ENCODE results near the gene PLEKHM3.

Gene PLEKHM3

GRCh38 chr2:207984765-207985480 is 40.4 kb downstream of the PLEKHM3 start:
- H2AK5ac ChIP-seq (ENCODE audit: low read length): no peak overlapping the region
- no peaks in the 10 kb centered on the region for H3K79me2 ChIP-seq (ENCODE audit: control insufficient read depth, insufficient read depth, low read length)
- H4K5ac ChIP-seq (ENCODE audit: low read length): no peak overlapping the region
- H3K4me2 ChIP-seq (ENCODE audit: low read length): no peak overlapping the region
- no peak overlapping the region for H2BK15ac ChIP-seq (replicated peaks; ENCODE audit: low read depth)
- no peak overlapping the region for H2BK120ac ChIP-seq (ENCODE audit: low read depth, low read length)
- H3K36me3 ChIP-seq (ENCODE audit: control insufficient read depth, insufficient read depth, low read length): no peaks in the 10 kb centered on the region
- no peak overlapping the region for H3K4me3 ChIP-seq (ENCODE audit: low read length)
- no peaks in the 10 kb centered on the region for H3K4me1 ChIP-seq (ENCODE audit: control insufficient read depth, low read depth, low read length)
- H3K27ac ChIP-seq (ENCODE audit: low read depth, low read length): no peak overlapping the region
- no peak overlapping the region for H3K18ac ChIP-seq (ENCODE audit: low read length)
- no peaks in the 10 kb centered on the region for H3K79me1 ChIP-seq (ENCODE audit: low read length)
- H3K27me3 ChIP-seq (ENCODE audit: insufficient read depth, low read length, poor library complexity): no peaks in the 10 kb centered on the region
- no peak overlapping the region for H3K56ac ChIP-seq (ENCODE audit: low read length)
- no peak for DNase-seq
- H3K23ac ChIP-seq (ENCODE audit: low read length): no peak overlapping the region
- H4K8ac ChIP-seq (ENCODE audit: low read depth, low read length): no peak overlapping the region
- WGBS (ENCODE audit: extremely low coverage, insufficient coverage, low lambda C conversion rate): 100% methylated on average over 1 of the region's 3 CpGs
- H3K4ac ChIP-seq (ENCODE audit: low read depth, low read length): no peak overlapping the region
- no peak overlapping the region for H2BK5ac ChIP-seq (ENCODE audit: low read length)
- H3K9ac ChIP-seq (ENCODE audit: low read length): no peak overlapping the region

DNA sequence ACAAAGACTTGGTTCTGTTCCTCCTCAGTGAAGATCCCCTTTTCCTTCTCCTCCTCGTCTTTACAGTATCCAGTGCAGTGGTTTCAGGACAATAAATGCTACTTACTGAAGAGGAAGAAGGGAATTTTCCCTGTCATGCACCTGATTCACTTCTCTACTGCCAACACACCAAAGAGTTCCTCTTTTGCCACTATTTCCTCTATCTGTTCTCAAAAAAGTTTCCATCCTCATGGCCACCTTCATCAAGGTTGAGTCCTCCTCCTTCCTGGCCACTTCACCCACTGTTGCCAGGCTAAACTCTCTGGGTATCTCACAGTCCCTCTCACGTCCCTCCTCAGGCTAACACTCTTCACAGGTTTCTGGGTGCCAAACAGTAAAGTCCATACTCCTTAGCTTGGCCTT is 41.7 kb downstream of the PLEKHM3 start:
- no peak overlapping the region for H3K9ac ChIP-seq (ENCODE audit: low read length)
- no peak overlapping the region for H2BK15ac ChIP-seq (replicated peaks; ENCODE audit: low read depth)
- no peaks in the 10 kb centered on the region for H3K27me3 ChIP-seq (ENCODE audit: insufficient read depth, low read length, poor library complexity)
- H3K4ac ChIP-seq (ENCODE audit: low read depth, low read length): no peak overlapping the region
- H4K5ac ChIP-seq (ENCODE audit: low read length): no peak overlapping the region
- no peak overlapping the region for H3K23ac ChIP-seq (ENCODE audit: low read length)
- H3K79me1 ChIP-seq (ENCODE audit: low read length): no peaks in the 10 kb centered on the region
- DNase-seq: no peak
- no peak overlapping the region for H3K27ac ChIP-seq (ENCODE audit: low read depth, low read length)
- H3K36me3 ChIP-seq (ENCODE audit: control insufficient read depth, insufficient read depth, low read length): no peaks in the 10 kb centered on the region
- no peak overlapping the region for H3K18ac ChIP-seq (ENCODE audit: low read length)
- H2AK5ac ChIP-seq (ENCODE audit: low read length): no peak overlapping the region
- no peak overlapping the region for H3K4me2 ChIP-seq (ENCODE audit: low read length)
- WGBS (ENCODE audit: extremely low coverage, insufficient coverage, low lambda C conversion rate): no CpG with 5 or more reads among the region's 2 CpGs
- H2BK5ac ChIP-seq (ENCODE audit: low read length): no peak overlapping the region
- no peak overlapping the region for H2BK120ac ChIP-seq (ENCODE audit: low read depth, low read length)
- H3K79me2 ChIP-seq (ENCODE audit: control insufficient read depth, insufficient read depth, low read length): no peaks in the 10 kb centered on the region
- H4K8ac ChIP-seq (ENCODE audit: low read depth, low read length): no peak overlapping the region
- H3K4me3 ChIP-seq (ENCODE audit: low read length): no peak overlapping the region
- H3K4me1 ChIP-seq (ENCODE audit: control insufficient read depth, low read depth, low read length): no peaks in the 10 kb centered on the region
- H3K56ac ChIP-seq (ENCODE audit: low read length): no peak overlapping the region

DNA sequence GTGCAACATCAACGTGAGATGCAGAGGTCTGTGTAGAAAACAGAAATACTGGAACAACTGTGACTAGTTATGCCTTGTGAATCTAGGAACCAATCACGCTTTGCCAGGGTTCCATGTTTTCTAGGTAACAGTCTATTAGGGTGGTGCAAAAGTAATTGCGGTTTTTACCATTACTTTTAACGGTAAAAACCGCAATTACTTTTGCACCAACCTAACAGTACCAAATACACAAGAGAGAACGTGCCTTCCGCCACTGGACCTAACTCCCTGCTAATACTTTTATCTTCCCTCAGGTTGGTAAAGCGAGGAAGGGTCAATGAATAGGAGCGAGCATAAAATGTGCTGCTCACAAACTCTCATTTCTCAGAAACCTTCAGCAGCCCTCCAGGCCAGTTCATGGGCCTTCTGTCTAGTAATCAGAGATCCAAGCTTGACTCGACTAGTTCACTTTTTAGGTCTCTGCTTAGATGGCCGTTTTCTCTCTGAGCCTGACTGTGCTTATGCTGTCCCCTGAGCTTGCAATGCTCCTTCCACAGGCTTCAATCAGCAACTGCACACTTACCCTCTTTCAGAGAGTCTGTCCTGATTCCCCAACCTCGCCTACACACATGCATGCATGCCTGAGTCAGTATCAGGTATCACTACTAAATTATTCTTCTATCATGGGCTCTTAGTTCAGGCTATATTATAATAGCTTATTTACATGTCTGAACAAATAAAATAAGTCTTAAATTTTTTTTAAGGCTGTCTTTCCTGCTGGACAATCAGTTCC is 47.0 kb downstream of the PLEKHM3 start:
- no peak for DNase-seq
- H3K56ac ChIP-seq (ENCODE audit: low read length): no peak overlapping the region
- H3K4ac ChIP-seq (ENCODE audit: low read depth, low read length): no peak overlapping the region
- no peaks in the 10 kb centered on the region for H3K27me3 ChIP-seq (ENCODE audit: insufficient read depth, low read length, poor library complexity)
- no peak overlapping the region for H2BK5ac ChIP-seq (ENCODE audit: low read length)
- no peak overlapping the region for H4K5ac ChIP-seq (ENCODE audit: low read length)
- no peak overlapping the region for H3K4me3 ChIP-seq (ENCODE audit: low read length)
- no CpG with 5 or more reads among the region's 12 CpGs for WGBS (ENCODE audit: extremely low coverage, insufficient coverage, low lambda C conversion rate)
- no peak overlapping the region for H3K23ac ChIP-seq (ENCODE audit: low read length)
- no peaks in the 10 kb centered on the region for H3K79me2 ChIP-seq (ENCODE audit: control insufficient read depth, insufficient read depth, low read length)
- no peak overlapping the region for H2BK120ac ChIP-seq (ENCODE audit: low read depth, low read length)
- no peaks in the 10 kb centered on the region for H3K4me1 ChIP-seq (ENCODE audit: control insufficient read depth, low read depth, low read length)
- no peak overlapping the region for H2AK5ac ChIP-seq (ENCODE audit: low read length)
- H3K79me1 ChIP-seq (ENCODE audit: low read length): no peaks in the 10 kb centered on the region
- H2BK15ac ChIP-seq (replicated peaks; ENCODE audit: low read depth): no peak overlapping the region
- H3K18ac ChIP-seq (ENCODE audit: low read length): no peak overlapping the region
- H3K4me2 ChIP-seq (ENCODE audit: low read length): no peak overlapping the region
- no peaks in the 10 kb centered on the region for H3K36me3 ChIP-seq (ENCODE audit: control insufficient read depth, insufficient read depth, low read length)
- H3K27ac ChIP-seq (ENCODE audit: low read depth, low read length): no peak overlapping the region
- no peak overlapping the region for H4K8ac ChIP-seq (ENCODE audit: low read depth, low read length)
- no peak overlapping the region for H3K9ac ChIP-seq (ENCODE audit: low read length)

- no CpG with 5 or more reads among the region's 2 CpGs for WGBS (ENCODE audit: extremely low coverage, insufficient coverage, low lambda C conversion rate)
- H3K27me3 ChIP-seq (ENCODE audit: insufficient read depth, low read length, poor library complexity): no peaks in the 10 kb centered on the region
- no peak overlapping the region for H3K4ac ChIP-seq (ENCODE audit: low read depth, low read length)
- H3K36me3 ChIP-seq (ENCODE audit: control insufficient read depth, insufficient read depth, low read length): no peaks in the 10 kb centered on the region
- H3K4me1 ChIP-seq (ENCODE audit: control insufficient read depth, low read depth, low read length): no peaks in the 10 kb centered on the region
- no peak overlapping the region for H4K8ac ChIP-seq (ENCODE audit: low read depth, low read length)
- H2BK120ac ChIP-seq (ENCODE audit: low read depth, low read length): no peak overlapping the region
- no peak overlapping the region for H3K27ac ChIP-seq (ENCODE audit: low read depth, low read length)
- H3K4me3 ChIP-seq (ENCODE audit: low read length): no peak overlapping the region
- H3K56ac ChIP-seq (ENCODE audit: low read length): no peak overlapping the region
- no peaks in the 10 kb centered on the region for H3K79me1 ChIP-seq (ENCODE audit: low read length)
- H3K79me2 ChIP-seq (ENCODE audit: control insufficient read depth, insufficient read depth, low read length): no peaks in the 10 kb centered on the region
- no peak overlapping the region for H3K9ac ChIP-seq (ENCODE audit: low read length)
- H4K5ac ChIP-seq (ENCODE audit: low read length): no peak overlapping the region
- H2AK5ac ChIP-seq (ENCODE audit: low read length): no peak overlapping the region
- H2BK15ac ChIP-seq (replicated peaks; ENCODE audit: low read depth): no peak overlapping the region
- no peak overlapping the region for H2BK5ac ChIP-seq (ENCODE audit: low read length)
- H3K18ac ChIP-seq (ENCODE audit: low read length): no peak overlapping the region
- no peak overlapping the region for H3K23ac ChIP-seq (ENCODE audit: low read length)
- H3K4me2 ChIP-seq (ENCODE audit: low read length): no peak overlapping the region
- DNase-seq: no peak
Measured at GRCh38 chr2:207975921-207976320, 49.4 kb downstream of the PLEKHM3 start.

DNA sequence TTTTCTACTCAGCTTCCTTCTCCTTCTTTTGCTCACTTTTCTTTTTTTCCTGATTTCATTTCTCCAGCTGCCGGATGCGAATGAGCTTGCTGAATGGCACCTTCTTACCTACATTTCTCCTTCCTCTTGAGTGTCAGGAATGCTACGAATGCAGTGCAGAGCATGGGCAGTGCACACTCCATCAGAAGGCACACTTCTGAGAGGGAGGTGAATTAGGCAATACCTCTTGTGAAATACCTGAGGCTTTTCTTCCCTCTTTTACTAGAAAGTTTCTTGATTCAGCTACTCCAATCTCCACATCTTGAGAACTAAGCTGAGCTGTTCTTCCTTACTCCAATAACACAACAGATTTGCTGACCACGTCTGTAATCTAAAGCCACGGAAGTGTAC is 51.1 kb downstream of the PLEKHM3 start:
- H2BK5ac ChIP-seq (ENCODE audit: low read length): no peak overlapping the region
- no peak overlapping the region for H3K18ac ChIP-seq (ENCODE audit: low read length)
- H2BK15ac ChIP-seq (replicated peaks; ENCODE audit: low read depth): no peak overlapping the region
- H3K27me3 ChIP-seq (ENCODE audit: insufficient read depth, low read length, poor library complexity): no peaks in the 10 kb centered on the region
- H3K23ac ChIP-seq (ENCODE audit: low read length): no peak overlapping the region
- no peaks in the 10 kb centered on the region for H3K36me3 ChIP-seq (ENCODE audit: control insufficient read depth, insufficient read depth, low read length)
- H4K8ac ChIP-seq (ENCODE audit: low read depth, low read length): no peak overlapping the region
- no peak overlapping the region for H3K9ac ChIP-seq (ENCODE audit: low read length)
- H3K79me2 ChIP-seq (ENCODE audit: control insufficient read depth, insufficient read depth, low read length): no peaks in the 10 kb centered on the region
- WGBS (ENCODE audit: extremely low coverage, insufficient coverage, low lambda C conversion rate): no CpG with 5 or more reads among the region's 5 CpGs
- H3K27ac ChIP-seq (ENCODE audit: low read depth, low read length): no peak overlapping the region
- H3K4me3 ChIP-seq (ENCODE audit: low read length): no peak overlapping the region
- H4K5ac ChIP-seq (ENCODE audit: low read length): no peak overlapping the region
- no peak overlapping the region for H2BK120ac ChIP-seq (ENCODE audit: low read depth, low read length)
- no peak overlapping the region for H3K56ac ChIP-seq (ENCODE audit: low read length)
- H2AK5ac ChIP-seq (ENCODE audit: low read length): no peak overlapping the region
- H3K4ac ChIP-seq (ENCODE audit: low read depth, low read length): no peak overlapping the region
- peak; percentile 28 for DNase-seq
- H3K4me1 ChIP-seq (ENCODE audit: control insufficient read depth, low read depth, low read length): peaks cover 2% of the 10 kb centered on the region
- H3K4me2 ChIP-seq (ENCODE audit: low read length): no peak overlapping the region
- H3K79me1 ChIP-seq (ENCODE audit: low read length): no peaks in the 10 kb centered on the region
